ENCODE results near the gene TAC4.

- TF ChIP-seq CTCF (IDR thresholded peaks at IDR 0.05; ENCODE audit: low read depth, low read length, missing input control) (no peak), SP1 (IDR thresholded peaks at IDR 0.05) (no peak), RAD21 (IDR thresholded peaks at IDR 0.05) (no peak), YY1 (IDR thresholded peaks at IDR 0.05) (no peak), NR2F2 (IDR thresholded peaks at IDR 0.05) (no peak)
These were observed 43.4 kb upstream of the TAC4 start for GRCh38 chr17:49891271-49891670.
